ENCODE data around the gene KCND2.
"Not testable (repeated sequence)": the region's sequence is repeated elsewhere in the genome, so short reads cannot be mapped to it uniquely, and the experiment has no call there.

KCND2 gene

GRCh38 chr7:120272701-120273475 lies at the start of gene KCND2:
Gene KCND2 (plus strand): TSS chr7:120273175.
- no peak for DNase-seq (ENCODE audit: low read depth in 2 of 2)

- no peak for DNase-seq (ENCODE audit: low read depth in 2 of 2)
Measured at GRCh38 chr7:120226188-120226587, 46.8 kb upstream of the KCND2 start.

- DNase-seq (ENCODE audit: low read depth in 2 of 2) = no peak
Measured at GRCh38 chr7:120227255-120227654, 45.7 kb upstream of the KCND2 start.

- no peak for DNase-seq (ENCODE audit: low read depth in 2 of 2)
Measured at GRCh38 chr7:120229084-120229483, 43.9 kb upstream of the KCND2 start.

- DNase-seq (ENCODE audit: low read depth in 2 of 2) = no peak
Measured at GRCh38 chr7:120233338-120233737, 39.6 kb upstream of the KCND2 start.

- not testable (repeated sequence) for DNase-seq (ENCODE audit: low read depth in 2 of 2)
Measured at GRCh38 chr7:120240350-120240749, 32.6 kb upstream of the KCND2 start.

- DNase-seq (ENCODE audit: low read depth in 2 of 2) = no peak
Measured at GRCh38 chr7:120241973-120242372, 31.0 kb upstream of the KCND2 start.

- DNase-seq (ENCODE audit: low read depth in 2 of 2) = no peak
Measured at GRCh38 chr7:120254845-120255244, 18.1 kb upstream of the KCND2 start.

GRCh38 chr7:120256344-120257070 lies 16.5 kb upstream of the KCND2 start:
- no peak for DNase-seq (ENCODE audit: low read depth in 2 of 2)

- no peak for DNase-seq (ENCODE audit: low read depth in 2 of 2)
Measured at GRCh38 chr7:120259386-120259785, 13.6 kb upstream of the KCND2 start.

- DNase-seq (ENCODE audit: low read depth in 2 of 2) = no peak
Measured at GRCh38 chr7:120260111-120260510, 12.9 kb upstream of the KCND2 start.

GRCh38 chr7:120272261-120272660 lies 714 bp upstream of the KCND2 start:
- DNase-seq (ENCODE audit: low read depth in 2 of 2) = no peak

GRCh38 chr7:120273476-120273975 lies 551 bp downstream of the KCND2 start:
- DNase-seq (ENCODE audit: low read depth in 2 of 2) = no peak

GRCh38 chr7:120274482-120274881 lies 1.5 kb downstream of the KCND2 start:
- DNase-seq (ENCODE audit: low read depth in 2 of 2) = no peak

- DNase-seq (ENCODE audit: low read depth in 2 of 2) = no peak
Measured at GRCh38 chr7:120274899-120275298, 1.9 kb downstream of the KCND2 start.

- DNase-seq (ENCODE audit: low read depth in 2 of 2) = no peak
Measured at GRCh38 chr7:120276720-120277119, 3.7 kb downstream of the KCND2 start.

- no peak for DNase-seq (ENCODE audit: low read depth in 2 of 2)
Measured at GRCh38 chr7:120278773-120279172, 5.8 kb downstream of the KCND2 start.

GRCh38 chr7:120280743-120281142 lies 7.8 kb downstream of the KCND2 start:
- DNase-seq (ENCODE audit: low read depth in 2 of 2) = no peak

GRCh38 chr7:120293027-120293426 lies 20.1 kb downstream of the KCND2 start:
- DNase-seq (ENCODE audit: low read depth in 2 of 2) = no peak

GRCh38 chr7:120302190-120302589 lies 29.2 kb downstream of the KCND2 start:
- no peak for DNase-seq (ENCODE audit: low read depth in 2 of 2)

- no peak for DNase-seq (ENCODE audit: low read depth in 2 of 2)
Measured at GRCh38 chr7:120303105-120303504, 30.1 kb downstream of the KCND2 start.

GRCh38 chr7:120304674-120305073 lies 31.7 kb downstream of the KCND2 start:
- DNase-seq (ENCODE audit: low read depth in 2 of 2) = no peak

- DNase-seq (ENCODE audit: low read depth in 2 of 2) = no peak
Measured at GRCh38 chr7:120307991-120308545, 35.1 kb downstream of the KCND2 start.

Measured in stimulated activated CD8-positive, alpha-beta memory T cell treated with anti-CD3 and anti-CD28 coated beads, Interleukin-2, amount 100 ng/mL, for 1 hour (primary cell).